ENCODE data around the gene TLCD2. TPM values are rescaled to one million over a fixed set of nuclear protein-coding genes. Genes with fewer than 3 reads are reported as not detected.
"Not testable (repeated sequence)": the region's sequence is repeated elsewhere in the genome, so short reads cannot be mapped to it uniquely, and the experiment has no call there.

Gene TLCD2
- total RNA-seq, 1 experiment from 2014 or later: 1.5 TPM

DNA sequence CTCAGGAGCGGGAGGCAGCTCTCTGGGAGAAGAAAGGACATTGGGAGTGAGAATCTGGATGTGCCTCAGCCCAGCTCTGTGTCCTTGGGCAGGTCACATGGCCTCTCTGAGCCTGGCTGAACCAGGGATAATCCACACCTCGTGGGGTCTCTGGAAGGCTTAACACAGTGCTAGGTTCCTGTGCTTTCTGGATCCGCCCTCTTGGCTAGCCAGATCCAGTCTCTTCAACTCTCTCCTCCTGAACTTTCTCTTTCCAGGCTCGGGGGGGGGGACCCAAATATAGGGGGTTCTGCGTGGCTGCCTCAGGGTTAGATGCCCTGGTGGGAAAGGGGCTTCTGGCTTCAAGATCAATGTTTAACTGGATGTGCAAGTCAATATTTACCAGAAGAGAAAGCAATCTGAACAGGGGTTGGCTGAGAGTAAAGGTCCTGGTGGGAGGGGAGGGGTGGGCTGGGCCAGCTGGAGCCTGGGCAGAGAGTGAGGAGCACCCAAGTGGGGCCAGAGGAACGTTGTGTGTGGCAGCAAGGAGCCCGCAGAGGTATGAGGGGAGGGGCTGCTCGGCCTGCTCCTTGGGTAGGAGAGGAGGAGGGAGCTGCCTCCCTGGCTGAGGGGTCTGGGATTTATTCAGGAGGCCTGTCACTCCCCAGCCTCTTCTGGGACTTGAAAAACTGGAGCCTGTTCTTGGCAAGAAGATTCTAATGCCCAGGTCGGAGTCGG is 32.4 kb upstream of the TLCD2 start, which contains the start of gene SERPINF2:
SERPINF2 (plus strand) TSS at position 501 of the 717 bp plus-strand sequence. CDS start 2,125 bp downstream, outside the sequence.
- H2BK120ac ChIP-seq (ENCODE audit: low read depth, low read length, poor library complexity, severe bottlenecking): no peak within 1 kb of the TSS
- H3K23ac ChIP-seq (ENCODE audit: insufficient read length, low read depth, low read length): no peak within 1 kb of the TSS
- H2BK20ac ChIP-seq (ENCODE audit: low read depth, low read length, poor library complexity, severe bottlenecking): no peak within 1 kb of the TSS
- H2AK5ac ChIP-seq (ENCODE audit: insufficient read length, low read length): no peak within 1 kb of the TSS
- H3K9me3 ChIP-seq (ENCODE audit: control insufficient read depth, low read depth, low read length): no peaks in the 10 kb centered on the region
- peaks cover 0 to 19% of the 10 kb centered on the region in 2 experiments; a peak in 1 of 5 replicates for H3K9me3 Mint-ChIP-seq
- no peak within 1 kb of the TSS for H2BK15ac ChIP-seq (ENCODE audit: low read depth, low read length)
- no peaks in the 10 kb centered on the region for H3K4me1 ChIP-seq (ENCODE audit: insufficient read depth, low read length)
- no peak within 1 kb of the TSS for H4K8ac ChIP-seq (replicated peaks; ENCODE audit: insufficient read length, low read depth, low read length)
- no peak within 1 kb of the TSS for H2BK12ac ChIP-seq (ENCODE audit: insufficient read length, low read depth, low read length)
- no peak within 1 kb of the TSS for H3K4me3 Mint-ChIP-seq
- no peak within 1 kb of the TSS for H2AFZ ChIP-seq (ENCODE audit: low read length)
- TF ChIP-seq, protein P1, sequence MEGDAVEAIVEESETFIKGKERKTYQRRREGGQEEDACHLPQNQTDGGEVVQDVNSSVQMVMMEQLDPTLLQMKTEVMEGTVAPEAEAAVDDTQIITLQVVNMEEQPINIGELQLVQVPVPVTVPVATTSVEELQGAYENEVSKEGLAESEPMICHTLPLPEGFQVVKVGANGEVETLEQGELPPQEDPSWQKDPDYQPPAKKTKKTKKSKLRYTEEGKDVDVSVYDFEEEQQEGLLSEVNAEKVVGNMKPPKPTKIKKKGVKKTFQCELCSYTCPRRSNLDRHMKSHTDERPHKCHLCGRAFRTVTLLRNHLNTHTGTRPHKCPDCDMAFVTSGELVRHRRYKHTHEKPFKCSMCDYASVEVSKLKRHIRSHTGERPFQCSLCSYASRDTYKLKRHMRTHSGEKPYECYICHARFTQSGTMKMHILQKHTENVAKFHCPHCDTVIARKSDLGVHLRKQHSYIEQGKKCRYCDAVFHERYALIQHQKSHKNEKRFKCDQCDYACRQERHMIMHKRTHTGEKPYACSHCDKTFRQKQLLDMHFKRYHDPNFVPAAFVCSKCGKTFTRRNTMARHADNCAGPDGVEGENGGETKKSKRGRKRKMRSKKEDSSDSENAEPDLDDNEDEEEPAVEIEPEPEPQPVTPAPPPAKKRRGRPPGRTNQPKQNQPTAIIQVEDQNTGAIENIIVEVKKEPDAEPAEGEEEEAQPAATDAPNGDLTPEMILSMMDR (conservative IDR thresholded peaks at IDR 0.05): no peak
- no peak within 1 kb of the TSS for H4K91ac ChIP-seq (ENCODE audit: insufficient read length, low read depth, low read length)
- H3K27me3 ChIP-seq (ENCODE audit: insufficient read depth, low read length): no peaks in the 10 kb centered on the region
- no peak within 1 kb of the TSS for H3K4ac ChIP-seq (ENCODE audit: low read depth, low read length)
- no peak within 1 kb of the TSS for H3K27ac ChIP-seq (ENCODE audit: insufficient read length, low read depth, low read length)
- H2BK5ac ChIP-seq (ENCODE audit: insufficient read length, low read length): no peak within 1 kb of the TSS
- no peaks in the 10 kb centered on the region for H3K79me1 ChIP-seq (ENCODE audit: insufficient read depth, low read depth, low read length, poor library complexity, severe bottlenecking)
- no peak within 1 kb of the TSS for H3K56ac ChIP-seq (ENCODE audit: insufficient read length, low read depth, low read length)
- H3K36me3 Mint-ChIP-seq (ENCODE audit: insufficient read depth in 1 of 3, low read depth in 3 of 3): peaks cover 0 to 2% (median 0%) of the 10 kb centered on the region in 3 experiments; a peak in 1 of 7 replicates
- no peak for DNase-seq
- H3K4me2 ChIP-seq (ENCODE audit: insufficient read depth, insufficient read length, low read length): no peak within 1 kb of the TSS
- peaks cover 1% of the 10 kb centered on the region; the same call in 1 of the 2 replicates for H3K27me3 Mint-ChIP-seq (ENCODE audit: low read depth)
- no peaks in the 10 kb centered on the region for H3K23me2 ChIP-seq (ENCODE audit: insufficient read length, low read depth, low read length, poor library complexity, severe bottlenecking)
- no peaks in the 10 kb centered on the region for H3K79me2 ChIP-seq (ENCODE audit: insufficient read depth, low read length)
- H4K5ac ChIP-seq (ENCODE audit: insufficient read length, low read depth, low read length): no peak within 1 kb of the TSS
- WGBS (ENCODE audit: extremely low coverage, insufficient read length, low lambda C conversion rate): no CpG with 5 or more reads among the region's 10 CpGs
- no peaks in the 10 kb centered on the region for H4K20me1 ChIP-seq (ENCODE audit: control insufficient read depth, insufficient read depth, insufficient read length)
- H3K9ac ChIP-seq (ENCODE audit: extremely low read depth, insufficient read length, low read length): no peak within 1 kb of the TSS
- H3K18ac ChIP-seq (ENCODE audit: insufficient read length, low read depth, low read length): no peak within 1 kb of the TSS
- H3K4me1 Mint-ChIP-seq: peaks cover 4 to 6% of the 10 kb centered on the region in 2 experiments; a peak in 3 of 4 replicates
- no peak within 1 kb of the TSS for H3T11ph ChIP-seq (ENCODE audit: low read length)
- no peak within 1 kb of the TSS for H3K27ac Mint-ChIP-seq
- peak within 1 kb of the TSS; percentile 24; the same call in 1 of the 2 replicates for H3K14ac ChIP-seq (ENCODE audit: insufficient read depth, low read length)

DNA sequence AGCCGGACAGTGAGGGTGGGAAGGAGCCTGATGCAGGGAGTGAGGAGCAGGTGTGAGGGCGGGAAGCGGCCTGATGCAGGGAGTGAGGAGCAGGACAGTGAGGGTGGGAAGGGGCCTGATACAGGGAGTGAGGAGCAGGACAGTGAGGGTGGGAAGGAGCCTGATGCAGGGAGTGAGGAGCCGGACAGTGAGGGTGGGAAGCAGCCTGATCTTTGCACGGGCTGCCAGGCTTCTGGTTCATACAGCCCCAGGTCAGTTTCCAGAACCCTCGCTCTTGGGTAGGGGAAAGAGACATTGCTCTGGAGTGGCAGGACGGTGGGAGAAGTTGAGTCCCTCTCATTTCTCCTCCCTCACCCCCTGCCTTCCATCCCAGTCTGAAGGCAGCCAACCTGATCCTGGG is 31.7 kb upstream of the TLCD2 start:
- H3K27me3 ChIP-seq (ENCODE audit: insufficient read depth, low read length); H3K79me2 ChIP-seq (ENCODE audit: insufficient read depth, low read length); H2BK12ac ChIP-seq (ENCODE audit: insufficient read length, low read depth, low read length); H3K27ac ChIP-seq (ENCODE audit: insufficient read length, low read depth, low read length); H3T11ph ChIP-seq (ENCODE audit: low read length); H3K18ac ChIP-seq (ENCODE audit: insufficient read length, low read depth, low read length); H3K9ac ChIP-seq (ENCODE audit: extremely low read depth, insufficient read length, low read length); H2BK15ac ChIP-seq (ENCODE audit: low read depth, low read length); H3K4me1 Mint-ChIP-seq; H3K79me1 ChIP-seq (ENCODE audit: insufficient read depth, low read depth, low read length, poor library complexity, severe bottlenecking); H4K8ac ChIP-seq (replicated peaks; ENCODE audit: insufficient read length, low read depth, low read length); H3K4me3 Mint-ChIP-seq; H2BK120ac ChIP-seq (ENCODE audit: low read depth, low read length, poor library complexity, severe bottlenecking); H4K91ac ChIP-seq (ENCODE audit: insufficient read length, low read depth, low read length); H3K36me3 Mint-ChIP-seq (ENCODE audit: insufficient read depth in 1 of 3, low read depth in 3 of 3); H4K20me1 ChIP-seq (ENCODE audit: control insufficient read depth, insufficient read depth, insufficient read length); DNase-seq; H4K5ac ChIP-seq (ENCODE audit: insufficient read length, low read depth, low read length); H3K56ac ChIP-seq (ENCODE audit: insufficient read length, low read depth, low read length); H3K9me3 ChIP-seq (ENCODE audit: control insufficient read depth, low read depth, low read length); H3K27me3 Mint-ChIP-seq (ENCODE audit: low read depth); H3K4me1 ChIP-seq (ENCODE audit: insufficient read depth, low read length); H3K4me2 ChIP-seq (ENCODE audit: insufficient read depth, insufficient read length, low read length); H3K23ac ChIP-seq (ENCODE audit: insufficient read length, low read depth, low read length); H2AK5ac ChIP-seq (ENCODE audit: insufficient read length, low read length); H2AFZ ChIP-seq (ENCODE audit: low read length); H2BK20ac ChIP-seq (ENCODE audit: low read depth, low read length, poor library complexity, severe bottlenecking); H2BK5ac ChIP-seq (ENCODE audit: insufficient read length, low read length); H3K23me2 ChIP-seq (ENCODE audit: insufficient read length, low read depth, low read length, poor library complexity, severe bottlenecking); H3K4ac ChIP-seq (ENCODE audit: low read depth, low read length); H3K27ac Mint-ChIP-seq: not testable (repeated sequence)
- peaks cover 0 to 19% of the 10 kb centered on the region in 2 experiments; a peak in 1 of 5 replicates for H3K9me3 Mint-ChIP-seq
- peak overlapping the region; percentile 24; the same call in 1 of the 2 replicates for H3K14ac ChIP-seq (ENCODE audit: insufficient read depth, low read length)
- WGBS (ENCODE audit: extremely low coverage, insufficient read length, low lambda C conversion rate): no CpG with 5 or more reads among the region's 7 CpGs

Data from H9 (cell line).